Fibroblast of pulmonary artery (primary cell): ENCODE data around the gene DNAH10.

ENCODE experiments used
- DNase-seq: peaks from one replicate; pipeline ENCODE4 v3.0.0-alpha.2; 2010; ENCODE audit warnings: low read depth
- H3K4me3 ChIP-seq: replicated peaks from 2 replicates; pipeline ENCODE4 v1.5.1; 2011; ENCODE audit warnings: low read depth, mild to moderate bottlenecking, control low read depth, low read length, moderate library complexity
- CTCF ChIP-seq: IDR thresholded peaks from 2 replicates; pipeline ENCODE4 v1.5.1; 2011; ENCODE audit warnings: mild to moderate bottlenecking, control low read depth, low read length, inconsistent platforms; ENCODE audit errors: missing control alignments

The DNAH10 gene

GRCh38 chr12:123744836-123745235 lies 17.3 kb upstream of the DNAH10 start:
- no peak overlapping the region for H3K4me3 ChIP-seq
- DNase-seq = no peak
- TF ChIP-seq CTCF = no peak

DNA sequence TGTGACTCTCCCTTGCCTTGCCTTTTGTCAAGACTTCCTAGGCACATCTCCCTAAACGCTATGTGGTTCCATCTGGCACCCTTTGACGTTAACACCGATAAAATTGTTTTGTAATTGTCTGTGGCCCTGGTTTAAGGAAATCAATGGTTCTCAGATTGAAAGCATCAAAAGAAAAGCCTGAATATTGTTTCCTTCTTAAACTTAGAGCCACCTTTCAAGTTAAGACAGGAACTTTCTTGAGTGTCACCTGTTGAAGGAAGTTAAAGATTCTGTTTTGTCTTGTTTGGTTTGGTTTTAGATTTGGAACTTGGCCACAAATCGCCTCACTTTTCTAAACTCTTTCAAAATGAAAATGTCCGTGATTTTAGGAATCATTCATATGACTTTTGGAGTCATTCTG lies 14.8 kb upstream of the DNAH10 start:
- DNase-seq = no peak
- TF ChIP-seq CTCF = no peak
- no peak overlapping the region for H3K4me3 ChIP-seq

- TF ChIP-seq CTCF = no peak
- DNase-seq = no peak
- H3K4me3 ChIP-seq = no peak overlapping the region
Measured at GRCh38 chr12:123748161-123748560, 13.9 kb upstream of the DNAH10 start.

DNA sequence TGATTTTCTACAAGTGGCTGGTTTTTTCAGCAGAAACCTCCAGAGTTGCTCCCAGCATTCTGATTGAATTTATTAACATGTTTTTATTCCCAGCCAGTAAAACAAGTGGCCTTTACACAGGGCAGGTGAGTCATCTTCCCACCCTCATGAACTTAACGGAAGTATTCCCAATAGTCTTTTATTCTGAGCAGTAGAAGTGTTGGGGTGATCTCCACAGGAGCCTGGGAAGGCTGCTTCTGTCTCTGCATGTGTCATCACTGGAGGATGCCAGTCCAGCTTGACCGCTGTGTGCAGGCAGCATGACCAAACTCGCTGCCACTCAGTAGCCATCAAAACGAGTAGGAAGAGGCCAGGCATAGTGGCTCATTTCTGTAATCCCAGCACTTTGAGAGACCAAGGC lies 13.4 kb upstream of the DNAH10 start:
- no peak for DNase-seq
- no peak for TF ChIP-seq CTCF
- no peak overlapping the region for H3K4me3 ChIP-seq

DNA sequence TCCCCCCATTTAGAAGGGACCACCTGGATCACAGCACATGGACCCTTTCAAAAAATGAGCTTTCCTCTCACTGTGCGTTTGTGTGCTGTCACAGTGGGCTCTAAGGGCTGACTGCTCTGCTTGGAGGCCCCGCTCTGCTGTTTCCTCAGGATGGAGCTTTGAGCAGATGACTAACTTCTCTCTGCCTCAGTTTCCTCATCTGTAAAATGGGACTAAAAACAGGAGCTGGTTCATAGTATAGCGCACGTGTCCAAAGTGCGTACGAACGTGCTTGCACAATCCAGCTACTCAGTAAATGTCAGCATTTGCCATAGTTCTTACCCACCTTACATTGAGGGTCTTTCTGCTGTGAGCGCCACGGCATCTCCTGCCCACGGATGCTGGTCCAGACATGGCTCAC lies 12.7 kb upstream of the DNAH10 start:
- TF ChIP-seq CTCF = no peak
- no peak overlapping the region for H3K4me3 ChIP-seq
- DNase-seq = no peak

- H3K4me3 ChIP-seq = no peak overlapping the region
- DNase-seq = no peak
- no peak for TF ChIP-seq CTCF
Measured at GRCh38 chr12:123750159-123750656, 11.9 kb upstream of the DNAH10 start.

- no peak overlapping the region for H3K4me3 ChIP-seq
- no peak for DNase-seq
- TF ChIP-seq CTCF = no peak
Measured at GRCh38 chr12:123752046-123752445, 10.1 kb upstream of the DNAH10 start.
